Peyer's patch (tissue), 4 donors: ENCODE measurements around the gene PPP2R5C. TPM values are rescaled to one million over a fixed set of nuclear protein-coding genes. Genes with fewer than 3 reads are reported as not detected.
A peak's percentile ranks its signal among the peaks of the same experiment; 100 is the strongest.

Source experiments
- DNase-seq, 3 donors: peaks; one replicate each; pipeline ENCODE4 v3.0.0-alpha.2; 2017 to 2019
- H3K27ac ChIP-seq, 4 donors: fragments of 200-600 bp; sonication (generic); one replicate each; pipeline ENCODE4 v1.5.1; 2016 to 2019
- H3K27me3 ChIP-seq, 2 donors: fragments of 200-600 bp; sonication (generic); one replicate each; pipeline ENCODE4 v1.5.1; 2019
- H3K36me3 ChIP-seq, 3 donors: fragments of 200-600 bp; sonication (generic); one replicate each; pipeline ENCODE4 v1.5.1; 2016 to 2019
- H3K4me1 ChIP-seq, 4 donors: fragments of 200-600 bp; sonication (generic); one replicate each; pipeline ENCODE4 v1.5.1; 2016 to 2019
- H3K4me3 ChIP-seq, 4 donors: fragments of 200-600 bp; sonication (generic); 1 replicate in 3 of 4; 2 replicates in 1 of 4; pipeline ENCODE4 v1.5.1; 2016 to 2019; ENCODE audit warnings: mild to moderate bottlenecking in 1 of 4
- H3K9me3 ChIP-seq, 4 donors: fragments of 200-600 bp; sonication (generic); one replicate each; pipeline ENCODE4 v1.5.1; 2016 to 2019; ENCODE audit warnings: mild to moderate bottlenecking in 1 of 4
- CTCF ChIP-seq, 6 experiments: fragments of 450-650 bp in 4 of 6; fragments of 200-600 bp in 2 of 6; sonication (generic) in 1 of 6; IDR thresholded peaks; one replicate each; pipeline ENCODE4 v1.5.1; 2017 to 2019; ENCODE audit warnings: antibody characterized with exemption in 6 of 6, mild to moderate bottlenecking in 3 of 6, moderate library complexity in 1 of 6
- POLR2A ChIP-seq, 2 donors: fragments of 450-650 bp; IDR thresholded peaks; one replicate each; pipeline ENCODE4 v1.5.1; 2017; ENCODE audit warnings: antibody characterized with exemption in 2 of 2, mild to moderate bottlenecking in 2 of 2, moderate library complexity in 2 of 2
- total RNA-seq, 4 donors: library from RNA; depleted of rRNA; stranded (reverse); fragments of >200 nt; gene quantifications; one replicate each; pipeline ENCODE4 v1.1.0, GENCODE V29; 2016

Gene PPP2R5C
- total RNA-seq, 4 donors from 2014 or later: 87.6 to 137 (median 91.9) TPM

- no peaks in the 10 kb centered on the region for H3K9me3 ChIP-seq
- H3K27ac ChIP-seq: no peak overlapping the region
- TF ChIP-seq POLR2A (IDR thresholded peaks at IDR 0.05) (no peak), CTCF (IDR thresholded peaks at IDR 0.05) (no peak)
- peaks cover 0 to 14% (median 7%) of the 10 kb centered on the region in 4 donors for H3K4me1 ChIP-seq
- DNase-seq: no peak
- H3K4me3 ChIP-seq: no peak overlapping the region
- H3K27me3 ChIP-seq: no peaks in the 10 kb centered on the region
- H3K36me3 ChIP-seq: peaks cover 0 to 54% (median 0%) of the 10 kb centered on the region in 3 donors
These were observed 120.8 kb downstream of the PPP2R5C start for GRCh38 chr14:101882141-101882935.

- Histone ChIP-seq H3K4me1 (no peaks in the 10 kb centered on the region), H3K27ac (no peak overlapping the region), H3K9me3 (no peaks in the 10 kb centered on the region), H3K36me3 (peaks cover 0 to 74% (median 0%) of the 10 kb centered on the region in 3 donors), H3K4me3 (no peak overlapping the region), H3K27me3 (no peaks in the 10 kb centered on the region)
- TF ChIP-seq POLR2A (IDR thresholded peaks at IDR 0.05): no peak
- no peak for TF ChIP-seq CTCF (IDR thresholded peaks at IDR 0.05)
- DNase-seq: peak in 1 of 3 donors; percentile 14
These were observed 122.8 kb downstream of the PPP2R5C start for GRCh38 chr14:101884089-101884933.

- no peak overlapping the region for H3K4me3 ChIP-seq
- no peaks in the 10 kb centered on the region for H3K9me3 ChIP-seq
- peaks cover 0 to 80% (median 0%) of the 10 kb centered on the region in 3 donors for H3K36me3 ChIP-seq
- H3K4me1 ChIP-seq: no peaks in the 10 kb centered on the region
- H3K27me3 ChIP-seq: no peaks in the 10 kb centered on the region
- no peak for TF ChIP-seq POLR2A (IDR thresholded peaks at IDR 0.05)
- TF ChIP-seq CTCF (IDR thresholded peaks at IDR 0.05): no peak
- peak in 1 of 3 donors; percentile 6 for DNase-seq
- no peak overlapping the region for H3K27ac ChIP-seq
These were observed 123.5 kb downstream of the PPP2R5C start for GRCh38 chr14:101884934-101885576.

GRCh38 chr14:101887219-101887618 lies 125.7 kb downstream of the PPP2R5C start:
- Histone ChIP-seq H3K36me3 (peaks cover 0 to 87% (median 0%) of the 10 kb centered on the region in 3 donors), H3K27ac (no peak overlapping the region), H3K27me3 (no peaks in the 10 kb centered on the region), H3K4me1 (no peaks in the 10 kb centered on the region), H3K9me3 (no peaks in the 10 kb centered on the region), H3K4me3 (no peak overlapping the region)
- TF ChIP-seq CTCF (IDR thresholded peaks at IDR 0.05) (no peak), POLR2A (IDR thresholded peaks at IDR 0.05) (no peak)
- DNase-seq: peak in 2 of 3 donors; percentile 8 to 33

- TF ChIP-seq POLR2A (IDR thresholded peaks at IDR 0.05): no peak
- no peak for TF ChIP-seq CTCF (IDR thresholded peaks at IDR 0.05)
- DNase-seq: peak in 1 of 3 donors; percentile 14
These were observed 126.7 kb downstream of the PPP2R5C start for GRCh38 chr14:101888182-101888581.

More at GRCh38 chr14:101888182-101888581, 126.7 kb downstream of the PPP2R5C start:
- H3K27ac ChIP-seq: no peak overlapping the region
- peaks cover 0 to 85% (median 0%) of the 10 kb centered on the region in 3 donors for H3K36me3 ChIP-seq
- H3K27me3 ChIP-seq: no peaks in the 10 kb centered on the region
- H3K9me3 ChIP-seq: no peaks in the 10 kb centered on the region
- no peak overlapping the region for H3K4me3 ChIP-seq
- H3K4me1 ChIP-seq: no peaks in the 10 kb centered on the region
